H1 (cell line): ENCODE data around the gene APOM.

ENCODE experiments used
- CREB1 ChIP-seq: IDR thresholded peaks from 2 replicates; pipeline ENCODE4 v1.6.1; 2012; ENCODE audit warnings: inconsistent platforms
- KDM1A ChIP-seq: fragments of 200-600, 300-600 bp; sonication (generic); IDR thresholded peaks from 2 replicates; pipeline ENCODE4 v1.7.1; 2016; ENCODE audit warnings: mild to moderate bottlenecking, low read length, borderline replicate concordance
- POLR2A ChIP-seq, 2 experiments: IDR thresholded peaks; 1 replicate in 1 of 2; 2 replicates in 1 of 2; pipeline ENCODE4 v1.6.1; 2011; ENCODE audit warnings: low read depth in 2 of 2, low read length in 2 of 2, mild to moderate bottlenecking in 2 of 2; ENCODE audit errors: control extremely low read depth in 1 of 2
- POLR2AphosphoS5 ChIP-seq: IDR thresholded peaks from 2 replicates; pipeline ENCODE4 v1.6.1; 2011; ENCODE audit warnings: low read depth, low read length
- TCF12 ChIP-seq: IDR thresholded peaks from 2 replicates; pipeline ENCODE4 v1.6.1; 2011; ENCODE audit warnings: low read depth, mild to moderate bottlenecking, low read length
- ZNF274 ChIP-seq: IDR thresholded peaks from 2 replicates; pipeline ENCODE4 v1.7.0; 2012; ENCODE audit warnings: low read length, borderline replicate concordance; ENCODE audit errors: extremely low read depth
- TF ChIP-seq, protein P1 (sequence below), 3 experiments: IDR thresholded peaks; 1 replicate in 2 of 3; 2 replicates in 1 of 3; pipeline versions ENCODE4 v1.5.1 to v1.6.1; 2011; ENCODE audit warnings: low read length in 3 of 3, mild to moderate bottlenecking in 3 of 3, inconsistent platforms in 2 of 3, low read depth in 1 of 3, moderate library complexity in 1 of 3; ENCODE audit not compliant: insufficient read depth in 1 of 3; ENCODE audit errors: control extremely low read depth in 1 of 3

DNA sequence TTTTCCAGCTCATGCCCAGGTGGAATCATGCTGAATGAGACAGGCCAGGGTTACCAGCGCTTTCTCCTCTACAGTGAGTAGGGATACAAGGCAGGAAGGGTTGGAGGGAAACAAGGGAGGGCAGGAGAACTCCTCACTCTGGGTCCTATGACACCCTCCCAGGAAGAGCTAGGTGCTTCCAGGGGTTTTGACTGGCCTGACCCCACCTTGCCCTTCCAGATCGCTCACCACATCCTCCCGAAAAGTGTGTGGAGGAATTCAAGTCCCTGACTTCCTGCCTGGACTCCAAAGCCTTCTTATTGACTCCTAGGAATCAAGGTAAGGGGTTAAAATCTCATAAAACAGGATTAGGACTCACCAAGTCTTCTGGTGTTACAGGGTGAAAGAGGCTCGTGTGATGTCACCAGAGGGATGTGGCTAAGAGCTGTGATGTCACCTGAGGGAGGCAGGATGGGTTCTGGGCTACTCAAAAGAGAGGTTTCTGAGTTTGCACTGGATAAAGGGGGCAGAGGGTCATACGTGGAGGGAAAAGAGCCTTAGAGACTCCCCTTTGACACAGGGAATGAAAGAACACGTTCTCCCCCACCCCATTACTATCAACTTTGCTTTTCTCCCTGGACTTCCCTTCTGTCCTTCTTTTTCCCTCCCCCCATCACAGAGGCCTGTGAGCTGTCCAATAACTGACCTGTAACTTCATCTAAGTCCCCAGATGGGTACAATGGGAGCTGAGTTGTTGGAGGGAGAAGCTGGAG is 1.9 kb downstream of the APOM start:
- TF ChIP-seq POLR2AphosphoS5 (no peak), KDM1A (no peak), TCF12 (no peak), POLR2A (IDR thresholded peaks at IDR 0.05; ENCODE audit: control extremely low read depth in 1 of 2, low read depth in 2 of 2, low read length in 2 of 2) (no peak), CREB1 (no peak), ZNF274 (no peak)
- TF ChIP-seq, protein P1, sequence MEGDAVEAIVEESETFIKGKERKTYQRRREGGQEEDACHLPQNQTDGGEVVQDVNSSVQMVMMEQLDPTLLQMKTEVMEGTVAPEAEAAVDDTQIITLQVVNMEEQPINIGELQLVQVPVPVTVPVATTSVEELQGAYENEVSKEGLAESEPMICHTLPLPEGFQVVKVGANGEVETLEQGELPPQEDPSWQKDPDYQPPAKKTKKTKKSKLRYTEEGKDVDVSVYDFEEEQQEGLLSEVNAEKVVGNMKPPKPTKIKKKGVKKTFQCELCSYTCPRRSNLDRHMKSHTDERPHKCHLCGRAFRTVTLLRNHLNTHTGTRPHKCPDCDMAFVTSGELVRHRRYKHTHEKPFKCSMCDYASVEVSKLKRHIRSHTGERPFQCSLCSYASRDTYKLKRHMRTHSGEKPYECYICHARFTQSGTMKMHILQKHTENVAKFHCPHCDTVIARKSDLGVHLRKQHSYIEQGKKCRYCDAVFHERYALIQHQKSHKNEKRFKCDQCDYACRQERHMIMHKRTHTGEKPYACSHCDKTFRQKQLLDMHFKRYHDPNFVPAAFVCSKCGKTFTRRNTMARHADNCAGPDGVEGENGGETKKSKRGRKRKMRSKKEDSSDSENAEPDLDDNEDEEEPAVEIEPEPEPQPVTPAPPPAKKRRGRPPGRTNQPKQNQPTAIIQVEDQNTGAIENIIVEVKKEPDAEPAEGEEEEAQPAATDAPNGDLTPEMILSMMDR (IDR thresholded peaks at IDR 0.05; ENCODE audit: control extremely low read depth in 1 of 3, insufficient read depth in 1 of 3, low read depth in 1 of 3, low read length in 3 of 3) = no peak
